GM19043 (cell line): ENCODE results near the gene MKS1.

ENCODE experiments used
- ATAC-seq: cut with Tn5 transposase; IDR thresholded peaks from one replicate; pipeline ENCODE4 v1.9.1; 2021; ENCODE audit warnings: low read depth; ENCODE audit not compliant: unreplicated experiment

The MKS1 gene

DNA sequence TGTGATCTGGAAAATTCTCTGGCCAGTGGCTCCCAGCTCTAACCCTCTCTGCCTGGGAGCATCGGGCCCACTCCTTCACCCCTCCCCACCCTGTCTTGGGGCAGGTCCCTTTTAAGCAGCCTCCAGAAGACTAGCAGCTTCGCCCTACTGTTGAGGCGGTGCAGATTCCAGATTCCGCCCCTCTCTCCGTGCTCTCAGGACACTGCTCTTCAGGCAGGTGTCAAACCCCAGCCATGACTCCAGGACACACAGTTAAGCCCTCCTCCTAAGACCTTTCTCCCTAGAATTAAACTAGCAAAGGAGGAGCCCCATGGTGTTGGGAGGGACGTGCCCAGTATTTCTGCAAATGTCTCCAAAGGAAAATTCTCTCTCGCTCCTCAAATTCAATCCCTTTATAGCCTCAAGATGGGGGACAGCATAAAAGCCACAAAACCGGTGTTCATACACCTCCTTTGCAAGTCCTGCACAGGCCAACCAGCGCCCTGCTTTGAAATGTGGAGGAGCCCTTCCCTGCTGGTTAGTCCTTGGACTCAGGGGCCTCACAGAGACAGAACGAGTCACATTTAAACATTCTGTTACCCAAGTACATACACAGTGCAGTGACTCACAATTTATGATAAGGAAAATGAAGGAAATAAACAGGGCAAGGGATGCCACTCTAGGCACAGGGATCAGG, 26.5 kb upstream of the MKS1 start:
- no peak for ATAC-seq

DNA sequence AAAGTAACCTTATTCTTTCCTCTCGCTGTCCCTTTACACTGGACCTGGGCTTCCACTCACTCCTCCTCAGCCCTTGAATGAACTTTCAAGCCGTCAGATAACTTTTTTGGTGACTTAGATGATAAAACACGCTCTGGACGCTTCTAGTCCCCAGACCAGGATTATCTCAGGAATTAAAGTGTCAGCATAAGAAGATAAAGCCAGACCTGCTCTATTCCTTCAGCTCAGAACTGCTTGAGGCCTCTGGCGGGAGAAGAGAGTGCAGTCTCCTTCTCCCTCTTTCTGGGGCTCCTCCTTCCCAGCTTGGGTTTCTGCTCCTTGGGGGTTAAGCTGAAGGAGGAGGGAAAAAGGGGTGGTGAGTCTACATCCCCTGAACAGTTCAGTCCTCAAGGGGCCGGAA, 25.9 kb upstream of the MKS1 start:
- no peak for ATAC-seq

GRCh38 chr17:58242171-58242784, 23.2 kb upstream of the MKS1 start:
- no peak for ATAC-seq

DNA sequence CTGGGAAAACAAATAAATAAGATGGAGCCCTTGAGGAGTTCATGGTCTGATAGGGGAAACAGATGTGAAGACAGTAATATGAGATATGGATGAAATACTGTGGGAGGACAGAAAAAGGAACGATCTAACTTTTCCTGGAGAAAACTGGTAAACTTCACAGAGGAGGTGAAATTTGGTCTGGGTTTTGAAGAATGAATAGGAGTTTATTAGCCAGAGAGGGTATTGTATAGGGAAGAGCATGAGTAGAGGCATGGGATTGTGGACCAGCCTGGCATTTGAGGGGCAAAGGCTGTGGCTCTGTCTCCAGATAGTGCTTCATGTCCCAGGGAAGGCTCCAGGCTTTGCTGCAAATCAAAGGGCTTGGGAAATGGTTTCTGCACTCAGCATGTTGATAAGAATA, 20.9 kb upstream of the MKS1 start:
- ATAC-seq: no peak

DNA sequence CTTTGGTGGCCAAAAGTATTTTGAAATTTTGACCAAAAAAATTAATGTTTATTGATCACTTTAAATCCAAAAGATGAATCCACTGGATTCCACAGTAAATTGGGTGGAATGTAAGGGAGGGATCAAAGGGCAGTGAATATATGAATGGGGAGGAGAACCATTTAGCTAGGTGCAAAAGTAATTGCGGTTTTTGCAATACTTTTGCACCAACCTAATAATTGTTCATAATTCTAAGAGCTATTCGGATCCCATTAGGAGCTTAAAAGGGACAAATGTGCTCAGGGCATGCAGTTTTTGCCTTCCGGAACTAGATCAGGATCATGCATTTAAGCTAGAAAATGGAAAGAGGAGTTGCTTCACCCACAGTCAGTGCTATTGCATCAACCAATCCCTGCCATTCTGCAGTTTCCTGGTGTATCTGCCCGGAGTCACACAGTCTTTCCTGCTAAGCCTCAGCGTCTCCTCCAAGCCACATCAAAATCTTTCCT, 19.1 kb upstream of the MKS1 start, which contains the start of gene LPO:
Gene LPO (plus strand): TSS at position 438 of the 488 bp plus-strand sequence. CDS start 4,396 bp downstream, outside the sequence.
- no peak for ATAC-seq

DNA sequence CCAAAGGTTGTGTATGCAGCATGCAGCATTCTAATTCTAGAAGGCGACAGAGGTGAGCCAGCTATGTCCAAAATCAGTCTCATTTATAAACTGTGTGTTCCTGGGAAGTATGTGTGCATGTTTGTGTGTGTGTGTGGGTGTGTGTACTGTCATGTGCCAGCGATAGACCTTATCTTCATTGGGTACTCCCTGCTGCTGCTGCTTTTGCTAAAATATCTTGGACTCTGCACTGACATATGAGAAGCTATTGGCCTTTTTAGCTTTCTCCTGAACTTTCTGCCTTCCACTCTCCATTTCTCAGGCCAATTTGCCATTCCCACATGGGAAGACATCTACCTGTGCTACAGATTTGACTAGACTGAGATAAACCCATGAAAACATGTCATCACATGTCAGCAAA, 17.3 kb upstream of the MKS1 start:
- ATAC-seq: no peak

GRCh38 chr17:58235821-58236220, 16.8 kb upstream of the MKS1 start:
- ATAC-seq: no peak

DNA sequence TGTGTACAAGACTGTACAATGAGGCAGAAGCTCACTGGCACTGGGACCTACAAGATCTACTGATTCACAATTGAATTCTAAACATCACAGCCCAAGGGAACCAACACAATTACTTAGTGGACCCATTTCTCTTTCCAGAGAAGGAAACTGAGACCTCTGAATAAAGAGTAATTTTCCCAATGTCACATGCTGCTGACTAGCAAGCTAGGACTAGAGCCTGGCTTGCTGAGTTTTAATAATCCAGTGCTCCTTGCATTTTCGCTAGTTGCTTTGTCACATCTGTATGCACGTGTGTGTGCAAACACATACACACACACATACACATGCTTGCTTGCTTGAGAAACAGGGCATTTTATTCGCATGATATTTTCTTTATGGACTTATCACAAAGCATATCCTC, 15.5 kb upstream of the MKS1 start:
- ATAC-seq: no peak

- peak; percentile 61 for ATAC-seq
These were observed 14.5 kb upstream of the MKS1 start for GRCh38 chr17:58233543-58233942.

DNA sequence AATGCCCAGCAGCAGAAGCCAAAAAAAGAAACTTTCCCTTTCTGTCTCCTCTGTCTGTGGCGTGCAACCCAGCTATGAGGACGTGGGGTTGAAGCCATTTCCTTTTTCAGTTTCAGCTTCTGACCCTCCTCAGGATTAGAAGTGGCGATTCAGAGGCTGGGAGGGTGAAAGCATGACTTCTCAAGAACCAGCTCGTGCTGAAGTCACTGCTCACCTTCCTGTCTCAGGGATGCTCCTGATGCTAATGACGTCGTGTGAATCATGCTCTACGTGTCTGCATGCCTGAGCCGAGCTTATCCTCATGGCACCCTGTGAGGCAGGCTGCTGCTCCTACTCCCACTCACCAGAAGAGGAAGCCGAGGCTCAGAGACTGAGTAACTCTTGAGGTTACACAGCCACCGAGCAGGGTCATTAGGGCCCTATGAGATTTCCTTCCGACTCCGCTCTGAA, 13.7 kb upstream of the MKS1 start:
- peak; percentile 72 for ATAC-seq

DNA sequence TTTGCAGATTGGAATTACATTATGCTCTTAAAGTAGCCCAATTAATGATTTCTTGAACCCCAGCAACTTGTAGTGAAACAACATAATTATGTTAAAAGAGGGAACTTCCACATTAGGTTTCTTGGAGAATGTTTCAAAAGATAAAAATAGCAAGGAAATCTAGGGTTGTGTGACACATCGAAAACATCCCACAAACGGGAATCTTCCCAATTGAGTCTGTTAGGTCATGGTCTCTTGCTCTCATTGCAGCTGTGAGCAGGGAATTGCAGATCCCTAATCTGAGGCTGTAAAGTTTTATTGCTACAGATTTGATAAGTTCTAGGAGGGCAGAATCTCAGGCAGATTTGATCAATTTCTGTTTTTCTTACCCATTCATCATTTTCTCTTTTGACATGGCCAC, 12.6 kb upstream of the MKS1 start:
- ATAC-seq: no peak

- ATAC-seq: no peak
These were observed 10.8 kb upstream of the MKS1 start for GRCh38 chr17:58229881-58230280.

DNA sequence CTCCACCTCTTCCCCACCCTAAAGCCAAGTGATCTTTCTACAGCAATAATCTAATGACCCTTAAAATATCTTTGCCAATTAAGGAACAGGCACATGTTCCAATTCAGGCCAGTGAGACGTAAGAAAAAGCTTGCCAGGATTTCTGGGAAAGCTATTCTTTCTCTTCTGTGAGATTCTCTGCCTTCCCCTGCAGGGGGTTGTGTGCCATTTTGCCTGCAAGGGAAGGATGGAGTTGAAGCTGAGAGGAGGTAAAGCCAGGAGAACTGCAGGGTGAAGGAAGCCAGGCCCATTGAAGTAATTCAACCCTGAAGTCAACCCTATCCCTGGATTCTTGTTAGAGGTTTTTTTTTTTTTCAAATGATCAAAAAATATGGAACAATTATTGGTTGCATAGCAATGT, 10.3 kb upstream of the MKS1 start:
- no peak for ATAC-seq

GRCh38 chr17:58228679-58229078, 9.6 kb upstream of the MKS1 start:
- no peak for ATAC-seq

DNA sequence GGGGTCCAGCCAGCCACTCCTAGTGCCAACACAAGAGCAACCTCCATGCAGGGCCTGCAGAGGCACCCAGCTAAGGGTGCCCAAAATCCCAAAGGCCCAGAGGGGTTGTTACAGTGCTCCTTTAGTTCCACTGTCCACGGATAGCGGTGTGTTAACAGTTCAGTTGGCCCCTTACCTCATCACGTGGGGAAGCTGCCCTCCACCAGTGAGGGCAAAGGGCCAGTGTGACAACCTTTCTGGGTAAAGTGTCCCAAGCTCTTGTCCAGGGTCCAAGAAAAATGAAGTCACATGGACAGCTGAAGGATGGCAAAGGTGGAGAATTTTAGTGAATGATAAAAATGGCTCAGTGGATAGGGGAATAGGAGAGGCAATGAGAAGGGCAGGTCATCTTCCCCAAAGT, 8.7 kb upstream of the MKS1 start:
- ATAC-seq: no peak

- ATAC-seq: no peak
These were observed 5.3 kb upstream of the MKS1 start for GRCh38 chr17:58224315-58224714.

- ATAC-seq: no peak
These were observed 731 bp upstream of the MKS1 start for GRCh38 chr17:58219789-58220183.

DNA sequence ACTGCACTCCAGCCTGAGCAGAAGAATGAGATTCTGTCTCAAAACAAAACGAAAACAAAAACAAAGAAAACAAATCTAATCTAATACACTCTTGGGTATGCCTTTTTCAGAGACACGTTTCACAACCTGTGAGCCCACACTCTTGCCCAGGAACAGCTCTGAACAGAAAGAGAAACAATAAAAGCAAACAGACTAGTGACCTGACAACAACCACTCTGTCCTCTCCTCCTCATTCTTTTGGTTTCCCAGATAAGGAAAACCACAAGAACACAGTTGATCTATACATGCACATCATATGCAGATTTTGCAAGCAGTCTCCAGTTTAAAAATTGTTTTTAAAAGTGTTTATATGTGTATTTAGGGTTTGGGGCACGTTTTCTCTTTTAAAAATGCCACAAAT, 1.3 kb downstream of the MKS1 start:
- ATAC-seq: no peak

DNA sequence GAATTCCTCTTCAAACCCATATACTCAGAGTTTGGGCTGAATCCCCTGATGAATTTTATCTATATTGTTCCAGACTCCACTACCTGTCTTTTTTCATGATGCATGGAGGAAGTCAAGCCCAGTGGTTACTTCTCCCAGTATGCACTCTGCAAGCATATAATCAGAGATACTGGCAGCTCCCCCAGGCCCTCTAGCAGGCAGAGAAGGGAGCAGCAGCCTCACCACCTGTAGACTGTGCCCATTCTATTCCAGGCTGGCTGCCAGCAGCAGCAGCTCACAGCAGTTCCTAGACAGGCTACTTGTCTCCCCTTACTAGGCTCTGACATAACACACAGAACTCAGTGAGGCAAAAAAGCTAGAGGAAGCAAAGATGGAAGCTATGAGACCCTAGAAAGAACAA, 3.4 kb downstream of the MKS1 start:
- ATAC-seq: no peak

DNA sequence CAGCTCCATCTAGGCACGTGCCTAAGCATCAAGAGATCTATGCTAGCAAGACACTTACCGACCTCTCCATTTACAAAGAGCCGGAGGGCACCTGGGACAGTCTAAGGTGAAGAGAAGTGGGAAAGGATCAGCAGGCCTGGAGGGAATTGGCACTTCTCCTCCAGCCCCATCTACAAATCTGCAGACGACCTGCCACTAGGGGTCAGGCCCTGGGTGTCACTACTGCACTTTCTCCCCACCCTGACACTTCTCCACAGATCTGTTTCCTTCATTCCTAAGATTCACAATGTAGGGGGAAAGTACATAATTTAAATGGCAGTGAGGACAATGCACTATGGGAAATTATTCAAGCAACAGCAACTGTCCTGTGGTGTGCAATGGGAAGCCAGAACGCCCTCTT, 8.1 kb downstream of the MKS1 start:
- ATAC-seq: no peak

DNA sequence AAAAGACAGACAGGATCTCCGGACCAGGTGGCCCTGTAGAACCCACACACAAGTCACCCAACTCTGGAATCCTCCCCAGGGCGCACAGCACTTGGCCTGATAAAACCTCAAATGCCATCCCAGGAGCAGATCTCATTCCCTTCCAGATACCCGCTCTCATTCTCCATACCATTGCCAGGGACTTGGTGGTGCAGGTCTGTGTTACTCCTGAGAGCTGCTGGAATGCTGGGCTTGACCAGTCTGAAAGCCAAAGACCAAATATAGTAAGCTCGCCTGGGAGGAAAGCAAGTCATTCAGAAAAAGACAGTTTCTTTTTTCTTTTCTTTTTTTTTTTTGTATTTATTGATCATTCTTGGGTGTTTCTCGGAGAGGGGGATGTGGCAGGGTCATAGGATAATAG, 10.7 kb downstream of the MKS1 start:
- no peak for ATAC-seq

GRCh38 chr17:58207451-58207850, 11.6 kb downstream of the MKS1 start:
- no peak for ATAC-seq
